NCI-H510A treated with DMSO at 0.1 percent for 48 hours (cell line): ENCODE results near the gene SHD.
"Not testable (repeated sequence)": the region's sequence is repeated elsewhere in the genome, so short reads cannot be mapped to it uniquely, and the experiment has no call there.

Experiments
- DNase-seq: peaks from one replicate; lab custom pipeline; 2025; lab: John Stamatoyannopoulos, UW

The SHD gene, protein sequence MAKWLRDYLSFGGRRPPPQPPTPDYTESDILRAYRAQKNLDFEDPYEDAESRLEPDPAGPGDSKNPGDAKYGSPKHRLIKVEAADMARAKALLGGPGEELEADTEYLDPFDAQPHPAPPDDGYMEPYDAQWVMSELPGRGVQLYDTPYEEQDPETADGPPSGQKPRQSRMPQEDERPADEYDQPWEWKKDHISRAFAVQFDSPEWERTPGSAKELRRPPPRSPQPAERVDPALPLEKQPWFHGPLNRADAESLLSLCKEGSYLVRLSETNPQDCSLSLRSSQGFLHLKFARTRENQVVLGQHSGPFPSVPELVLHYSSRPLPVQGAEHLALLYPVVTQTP

DNA sequence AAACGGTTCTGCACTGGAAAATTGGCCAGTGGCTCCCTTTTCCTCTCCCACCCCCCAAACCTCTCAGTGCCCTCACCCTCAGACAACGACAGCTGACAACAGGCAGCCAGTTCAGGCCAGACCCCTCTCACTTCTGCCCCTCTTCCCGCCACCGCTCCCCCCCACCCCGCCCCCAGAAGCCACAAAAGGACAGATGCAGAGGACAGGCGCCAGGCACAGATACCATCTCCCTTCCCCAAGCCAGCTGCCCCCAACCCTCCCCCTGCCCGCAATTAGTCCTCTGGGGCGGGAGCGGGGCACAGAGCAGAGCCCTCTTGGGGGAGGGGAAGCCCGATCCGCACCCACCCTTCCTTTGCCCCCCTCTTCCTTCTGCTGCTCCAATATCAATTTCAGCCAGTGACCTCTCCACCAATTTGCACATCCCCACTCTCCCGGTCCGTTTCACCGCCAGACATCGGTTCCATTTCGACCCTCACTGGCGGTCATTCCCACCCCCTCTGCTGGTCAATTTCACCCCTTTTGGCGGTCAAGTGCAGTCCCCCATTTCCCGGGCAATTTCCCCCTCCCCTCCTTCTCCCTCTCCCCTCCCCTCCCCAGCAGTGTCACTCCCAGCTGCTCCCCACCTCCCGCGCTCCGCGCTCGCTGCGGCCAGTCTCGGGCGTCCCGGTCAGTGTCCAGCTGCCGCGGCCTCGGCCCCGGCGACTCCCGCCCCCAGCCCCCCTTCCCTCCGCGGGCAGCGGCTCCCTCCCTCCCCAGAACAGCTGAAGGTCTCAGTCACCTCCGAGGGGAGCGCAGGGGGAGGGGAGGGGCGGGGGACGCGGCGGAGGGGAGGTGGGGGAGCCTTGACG lies at the start of gene SHD:
SHD (plus strand) TSS at position 848 of the 848 bp plus-strand sequence. CDS start 798 bp downstream, outside the sequence.
- DNase-seq: no peak

- DNase-seq: not testable (repeated sequence)
These were observed 48.8 kb upstream of the SHD start for GRCh38 chr19:4230237-4230636.

DNA sequence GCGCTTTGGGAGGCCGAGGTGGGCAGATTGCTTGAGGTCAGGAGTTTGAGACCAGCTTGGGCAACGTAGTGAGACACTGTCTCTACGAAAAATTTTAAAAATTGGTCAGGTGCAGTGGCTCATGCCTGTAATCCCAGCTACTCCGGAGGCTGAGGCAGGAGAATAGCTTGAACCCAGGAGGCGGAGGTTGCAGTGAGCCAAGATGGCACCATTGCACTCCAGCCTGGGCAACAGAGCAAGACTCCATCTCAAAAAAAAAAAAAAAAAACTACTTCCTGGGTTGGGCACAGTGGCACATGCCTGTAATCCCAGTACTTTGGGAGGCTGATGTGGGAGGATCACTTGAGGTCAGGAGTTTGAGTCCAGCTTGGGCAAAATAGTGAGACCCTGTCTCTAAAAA lies 47.5 kb upstream of the SHD start:
- DNase-seq: not testable (repeated sequence)

GRCh38 chr19:4232139-4232538 lies 46.9 kb upstream of the SHD start:
- not testable (repeated sequence) for DNase-seq

DNA sequence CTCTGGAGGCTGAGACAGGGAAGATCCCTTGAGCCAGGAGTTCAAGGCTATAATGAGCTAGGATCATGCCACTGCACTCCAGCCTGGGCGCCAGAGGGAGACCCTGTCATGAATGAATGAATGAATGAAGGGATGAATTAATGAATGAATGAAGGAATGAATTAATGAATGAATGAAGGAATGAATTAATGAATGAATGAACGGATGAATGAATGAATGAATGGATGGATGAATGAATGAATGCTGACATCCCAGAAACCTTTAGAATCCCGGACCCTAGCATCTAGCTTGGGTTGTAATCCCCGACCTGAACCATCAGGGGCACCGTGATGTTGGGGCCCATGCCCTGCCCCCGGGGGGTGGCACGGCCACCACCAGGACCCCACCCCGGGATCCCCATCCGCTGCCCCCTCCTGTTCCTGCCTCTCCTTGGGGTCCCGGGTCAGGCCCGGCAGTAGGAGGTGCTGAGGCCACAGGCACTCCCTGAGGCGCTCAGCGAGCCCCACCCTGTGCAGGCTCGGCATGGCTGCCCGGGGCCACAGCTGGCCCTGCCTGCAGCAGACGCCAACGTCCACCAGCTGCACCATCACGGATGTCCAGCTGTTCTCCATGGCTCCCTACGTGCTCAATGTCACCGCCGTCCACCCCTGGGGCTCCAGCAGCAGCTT lies 46.3 kb upstream of the SHD start:
- no peak for DNase-seq

DNA sequence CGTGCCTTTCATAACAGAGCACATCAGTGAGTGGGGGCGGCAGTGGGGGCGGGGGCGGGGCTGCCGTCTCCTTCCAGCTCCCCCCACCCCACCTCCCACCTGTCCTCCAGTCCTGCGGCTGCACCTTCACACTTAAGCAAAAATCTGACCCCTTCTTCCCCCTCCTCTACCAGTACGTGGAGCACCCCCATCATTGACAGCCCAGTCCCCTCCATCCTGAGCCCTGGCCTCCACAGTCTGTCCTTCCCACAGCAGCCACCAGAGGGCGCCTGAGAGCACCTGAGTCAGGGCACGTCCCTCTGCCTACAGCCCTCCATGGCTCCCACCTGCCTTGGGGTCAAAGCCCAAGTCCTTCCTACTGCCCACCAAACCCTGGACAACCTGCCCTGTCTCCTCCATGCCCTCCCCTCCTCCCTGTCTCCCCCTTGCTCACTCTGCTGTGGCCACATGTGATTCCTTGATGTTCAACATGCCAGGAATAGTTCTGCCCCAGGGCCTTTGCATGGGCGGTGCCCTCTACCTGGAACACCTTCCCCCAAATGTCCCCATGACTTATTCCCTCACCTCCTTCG lies 45.7 kb upstream of the SHD start:
- DNase-seq: no peak

GRCh38 chr19:4234142-4234861 lies 44.8 kb upstream of the SHD start:
- DNase-seq: no peak

DNA sequence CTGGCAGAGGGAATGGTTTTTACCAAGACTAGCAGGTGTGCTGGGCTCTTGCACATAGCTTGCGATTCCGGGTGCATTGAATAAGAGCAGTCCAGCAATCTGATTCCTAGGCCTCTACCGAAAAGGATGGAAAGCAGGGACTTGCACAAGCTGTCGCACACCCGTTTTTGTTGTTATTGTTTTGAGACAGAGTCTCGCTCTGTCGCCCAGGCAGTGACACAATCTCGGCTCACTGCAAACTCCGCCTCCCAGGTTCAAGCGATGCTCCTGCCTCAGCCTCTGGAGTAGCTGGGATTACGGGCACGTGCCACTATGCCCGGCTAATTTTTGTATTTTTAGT lies 44.2 kb upstream of the SHD start:
- peak; percentile 62 for DNase-seq

GRCh38 chr19:4237510-4237909 lies 41.6 kb upstream of the SHD start:
- DNase-seq: not testable (repeated sequence)

GRCh38 chr19:4238831-4239230 lies 40.2 kb upstream of the SHD start:
- DNase-seq: no peak

DNA sequence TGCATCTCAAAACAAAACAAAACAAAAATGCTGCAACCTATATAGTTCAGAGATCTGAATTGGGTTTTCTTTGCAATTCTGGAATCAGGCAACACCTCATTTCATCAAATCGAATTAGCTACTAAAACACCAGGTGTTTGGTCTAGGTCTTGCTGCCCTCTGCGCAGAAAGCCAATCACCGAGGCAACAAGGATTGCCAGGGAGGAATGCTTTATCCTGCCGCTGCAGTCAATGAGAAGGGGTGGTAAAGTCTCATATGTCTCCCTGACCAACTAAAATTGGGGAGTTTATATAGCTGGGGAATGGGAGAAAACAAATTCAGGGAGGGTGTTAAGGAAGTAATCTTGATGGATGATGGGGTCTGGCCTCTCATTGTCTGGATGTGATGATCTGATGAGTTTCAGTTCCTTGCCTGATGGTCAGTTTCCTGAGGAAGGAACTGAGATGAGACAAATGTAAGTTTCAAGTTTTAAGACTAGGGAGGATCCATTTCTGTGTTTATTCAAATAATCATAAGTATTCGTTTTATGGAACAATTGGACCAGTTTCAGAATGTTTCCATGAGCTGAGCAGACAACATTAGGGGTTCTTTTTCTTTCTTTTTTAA lies 37.1 kb upstream of the SHD start:
- no peak for DNase-seq

DNA sequence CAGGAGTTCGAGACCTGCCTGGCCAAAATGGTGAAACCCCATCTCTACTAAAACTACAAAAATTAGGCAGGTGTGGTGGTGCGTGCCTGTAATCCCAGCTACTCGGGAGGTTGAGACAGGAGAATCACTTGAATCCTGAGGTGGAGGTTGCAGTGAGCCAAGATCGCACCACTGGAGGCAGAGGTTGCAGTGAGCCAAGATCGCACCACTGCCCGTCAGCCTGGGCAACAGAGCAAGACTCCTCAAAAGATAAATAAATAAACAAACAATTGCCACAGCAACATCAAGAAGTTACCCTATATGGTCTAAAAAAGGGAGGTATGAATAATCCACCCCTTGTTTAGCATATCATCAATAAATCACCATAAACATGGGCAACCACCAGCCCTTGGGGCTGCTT lies 33.1 kb upstream of the SHD start:
- DNase-seq: not testable (repeated sequence)

DNA sequence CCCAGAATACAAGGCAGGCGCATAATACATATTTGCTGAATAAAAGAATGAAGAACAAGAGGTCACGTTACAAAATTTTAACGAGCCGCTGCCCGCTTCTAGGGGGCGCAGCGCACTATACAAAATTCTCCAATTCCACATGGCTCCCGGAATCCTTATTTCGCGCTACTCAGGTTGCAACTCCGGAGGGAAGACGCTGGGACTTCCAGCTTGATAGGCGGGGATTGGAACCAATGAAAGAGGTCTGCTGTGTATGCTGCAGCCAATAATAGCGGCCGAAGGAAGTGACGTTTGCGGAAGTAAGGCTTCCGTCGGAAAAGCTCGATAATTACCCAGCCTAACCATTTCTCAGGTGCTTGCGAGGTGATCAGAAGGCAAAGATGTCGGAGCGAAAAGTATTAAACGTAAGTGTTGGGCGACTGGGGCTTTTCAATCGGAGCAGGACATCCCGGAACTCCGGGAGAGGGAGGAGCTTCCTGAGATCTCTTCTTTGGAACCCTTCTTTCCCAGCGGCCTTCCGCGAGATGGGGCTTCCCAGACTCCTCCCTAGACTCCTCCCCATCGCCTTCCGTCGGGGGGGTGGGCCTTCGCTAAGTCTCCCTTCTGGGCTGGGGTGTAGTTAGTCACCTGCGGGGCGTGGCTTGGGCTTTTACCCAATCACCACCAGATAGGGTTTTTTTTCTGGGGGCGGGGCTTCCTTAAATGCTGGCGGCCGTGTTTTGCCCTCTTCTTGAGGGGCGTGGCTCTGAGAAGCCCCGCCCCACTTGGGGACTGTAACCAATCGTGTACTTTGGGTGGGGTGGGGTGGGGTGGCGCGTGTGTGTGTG lies 32.1 kb upstream of the SHD start, which contains the start of gene YJU2:
YJU2 (plus strand) TSS at position 314 of the 827 bp plus-strand sequence; CDS start at position 381, 67 bp downstream.
- DNase-seq: peak; percentile 99

DNA sequence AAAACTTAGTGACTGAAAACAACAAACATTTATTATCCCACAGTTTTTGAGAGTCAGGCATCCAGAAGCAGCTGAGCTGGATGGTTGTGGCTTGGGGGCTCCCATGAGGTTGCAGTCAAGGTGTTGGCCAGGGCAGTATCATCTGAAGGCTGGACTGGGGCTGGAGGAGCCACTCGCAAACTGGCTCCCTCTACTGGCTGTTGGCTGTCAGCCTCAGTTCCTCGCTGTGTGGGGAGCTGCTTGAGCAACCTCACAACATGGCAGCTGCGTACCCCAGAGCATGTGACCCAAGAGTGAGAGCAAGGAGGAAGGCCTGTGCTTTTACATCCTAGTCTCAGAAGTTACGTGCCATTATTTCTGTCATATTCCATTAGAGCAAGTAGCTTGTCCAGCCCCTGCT lies 22.5 kb upstream of the SHD start:
- DNase-seq: no peak

DNA sequence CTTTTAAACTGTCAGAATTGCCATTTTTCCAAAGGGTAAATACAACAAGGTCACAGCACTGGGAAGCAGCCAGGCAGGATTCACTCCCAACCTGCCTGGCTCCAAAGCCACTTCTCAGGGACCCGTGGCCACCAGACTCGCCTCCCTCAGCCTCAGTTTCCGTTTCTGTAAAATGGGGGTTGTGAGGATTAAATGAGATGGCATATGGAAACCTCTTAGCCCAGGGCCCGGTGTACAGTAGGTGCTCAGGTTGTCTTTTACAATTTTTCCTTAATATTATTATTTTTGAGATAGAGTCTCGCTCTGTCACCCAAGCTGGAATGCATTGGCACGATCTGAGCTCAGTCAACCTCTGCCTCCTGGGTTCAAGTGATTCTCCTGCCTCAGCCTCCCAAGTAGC lies 22.0 kb upstream of the SHD start:
- DNase-seq: no peak

DNA sequence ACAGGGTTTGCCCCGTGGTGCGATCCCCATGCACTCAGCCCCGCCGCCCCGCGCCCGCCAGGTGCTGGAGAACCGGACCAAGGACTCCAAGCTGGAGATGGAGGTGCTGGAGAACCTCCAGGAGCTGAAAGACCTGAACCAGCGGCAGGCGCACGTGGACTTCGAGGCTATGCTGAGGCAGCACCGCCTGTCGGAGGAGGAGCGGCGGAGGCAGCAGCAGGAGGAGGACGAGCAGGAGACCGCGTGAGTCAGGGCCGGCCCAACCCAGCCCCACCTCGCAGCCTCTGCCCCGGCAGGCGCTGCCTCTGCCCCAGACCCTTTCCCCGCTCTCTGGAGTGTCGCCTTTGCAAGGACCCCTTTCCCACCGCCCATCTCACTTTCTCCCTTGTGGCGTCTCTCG lies 20.9 kb upstream of the SHD start:
- no peak for DNase-seq

DNA sequence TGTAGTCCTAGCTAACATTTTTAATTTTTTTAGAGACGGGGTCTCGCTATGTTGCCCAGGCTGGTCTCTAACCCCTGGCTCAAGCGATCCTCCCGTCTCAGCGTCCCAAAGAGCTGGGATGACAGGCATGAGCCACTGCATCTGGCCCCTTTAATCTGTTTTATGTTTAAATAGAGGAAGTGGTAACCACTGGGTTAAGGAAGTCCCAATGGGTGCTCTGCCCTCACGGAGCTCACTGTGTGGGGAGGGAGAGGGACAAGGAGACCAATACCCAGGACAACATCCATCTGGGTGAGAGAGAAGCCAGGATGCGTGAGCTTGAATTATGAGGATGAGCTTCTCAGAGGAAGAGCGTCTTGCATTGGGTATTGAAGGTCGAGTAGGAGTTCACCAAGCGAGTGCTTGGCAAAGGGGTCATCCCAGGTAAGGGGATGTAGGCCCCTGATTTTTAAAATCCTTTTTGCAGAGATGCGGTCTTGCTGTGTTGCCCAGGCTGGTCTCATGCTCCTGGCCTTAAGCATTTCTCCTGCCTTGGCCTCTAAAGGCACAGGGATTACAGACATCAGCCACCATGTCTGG lies 18.4 kb upstream of the SHD start:
- DNase-seq: no peak

DNA sequence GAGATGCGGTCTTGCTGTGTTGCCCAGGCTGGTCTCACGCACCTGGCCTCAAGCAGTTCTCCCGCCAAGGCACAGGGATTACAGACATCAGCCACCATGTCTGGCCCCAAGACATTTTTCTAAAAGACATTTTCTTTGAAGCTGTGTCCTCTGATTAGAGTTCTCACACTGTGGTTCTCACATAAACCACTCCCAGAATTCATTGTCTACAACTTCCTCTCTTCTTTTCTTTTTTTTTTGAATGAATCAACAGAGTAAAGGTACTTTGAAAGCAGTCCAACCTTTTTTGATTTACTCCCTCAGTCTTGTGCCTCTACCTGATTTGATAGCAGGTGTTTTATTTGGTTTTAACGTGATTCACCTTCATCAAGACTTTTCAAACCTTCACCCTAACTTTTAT lies 14.3 kb upstream of the SHD start:
- no peak for DNase-seq

DNA sequence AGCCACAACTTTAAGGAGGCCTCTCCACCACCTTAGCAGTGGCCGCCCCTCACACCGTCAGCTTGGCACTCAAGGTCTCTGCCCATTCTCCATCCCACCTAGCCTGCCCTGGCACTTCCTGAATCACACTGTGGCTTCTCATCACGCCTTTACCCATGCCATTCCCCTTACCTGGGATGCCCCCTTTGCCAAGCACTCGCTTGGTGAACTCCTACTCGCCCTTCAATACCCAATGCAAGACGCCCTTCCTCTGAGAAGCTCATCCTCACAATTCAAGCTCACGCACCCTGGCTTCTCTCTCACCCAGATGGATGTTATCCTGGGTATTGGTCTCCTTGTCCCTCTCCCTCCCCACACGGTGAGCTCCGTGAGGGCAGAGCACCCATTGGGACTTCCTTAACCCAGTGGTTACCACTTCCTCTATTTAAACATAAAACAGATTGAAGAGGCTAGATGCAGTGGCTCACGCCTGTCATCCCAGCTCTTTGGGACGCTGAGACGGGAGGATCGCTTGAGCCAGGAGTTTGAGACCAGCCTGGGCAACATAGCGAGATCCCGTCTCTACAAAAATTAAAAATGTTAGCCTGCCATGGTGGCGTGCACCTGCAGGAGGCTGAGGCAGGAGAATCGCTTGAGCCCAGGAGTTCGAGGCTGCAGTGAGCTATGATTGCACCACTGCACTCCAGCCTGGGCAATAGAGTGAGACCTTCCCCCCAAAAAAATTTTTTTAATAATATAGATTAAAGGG lies 12.6 kb upstream of the SHD start:
- DNase-seq: no peak
